ENCODE data around the gene GATA1.

DNA sequence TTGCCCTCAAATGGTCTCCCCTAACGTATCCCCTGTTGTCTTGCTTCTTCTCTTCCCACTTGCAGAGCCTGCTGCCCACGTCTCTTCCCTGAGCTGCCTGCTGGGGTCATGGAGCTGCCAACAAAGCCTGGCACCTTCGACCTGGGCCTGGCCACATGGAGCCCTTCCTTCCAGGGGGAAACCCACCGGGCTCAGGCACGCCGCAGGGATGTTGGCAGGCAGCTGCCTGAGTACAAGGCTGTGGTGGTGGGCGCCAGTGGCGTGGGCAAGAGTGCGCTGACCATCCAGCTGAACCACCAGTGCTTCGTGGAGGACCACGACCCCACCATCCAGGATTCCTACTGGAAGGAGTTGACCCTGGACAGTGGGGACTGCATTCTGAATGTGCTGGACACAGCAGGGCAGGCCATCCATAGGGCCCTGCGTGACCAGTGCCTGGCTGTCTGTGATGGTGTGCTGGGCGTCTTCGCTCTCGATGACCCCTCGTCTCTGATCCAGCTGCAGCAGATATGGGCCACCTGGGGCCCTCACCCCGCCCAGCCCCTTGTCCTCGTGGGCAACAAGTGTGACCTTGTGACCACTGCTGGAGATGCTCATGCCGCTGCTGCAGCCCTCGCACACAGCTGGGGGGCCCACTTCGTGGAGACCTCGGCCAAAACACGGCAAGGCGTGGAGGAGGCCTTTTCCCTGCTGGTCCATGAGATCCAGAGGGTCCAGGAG is 42.8 kb downstream of the GATA1 start:
- TF ChIP-seq POLR2A (IDR thresholded peaks at IDR 0.05): no peak
- TF ChIP-seq, protein P1, sequence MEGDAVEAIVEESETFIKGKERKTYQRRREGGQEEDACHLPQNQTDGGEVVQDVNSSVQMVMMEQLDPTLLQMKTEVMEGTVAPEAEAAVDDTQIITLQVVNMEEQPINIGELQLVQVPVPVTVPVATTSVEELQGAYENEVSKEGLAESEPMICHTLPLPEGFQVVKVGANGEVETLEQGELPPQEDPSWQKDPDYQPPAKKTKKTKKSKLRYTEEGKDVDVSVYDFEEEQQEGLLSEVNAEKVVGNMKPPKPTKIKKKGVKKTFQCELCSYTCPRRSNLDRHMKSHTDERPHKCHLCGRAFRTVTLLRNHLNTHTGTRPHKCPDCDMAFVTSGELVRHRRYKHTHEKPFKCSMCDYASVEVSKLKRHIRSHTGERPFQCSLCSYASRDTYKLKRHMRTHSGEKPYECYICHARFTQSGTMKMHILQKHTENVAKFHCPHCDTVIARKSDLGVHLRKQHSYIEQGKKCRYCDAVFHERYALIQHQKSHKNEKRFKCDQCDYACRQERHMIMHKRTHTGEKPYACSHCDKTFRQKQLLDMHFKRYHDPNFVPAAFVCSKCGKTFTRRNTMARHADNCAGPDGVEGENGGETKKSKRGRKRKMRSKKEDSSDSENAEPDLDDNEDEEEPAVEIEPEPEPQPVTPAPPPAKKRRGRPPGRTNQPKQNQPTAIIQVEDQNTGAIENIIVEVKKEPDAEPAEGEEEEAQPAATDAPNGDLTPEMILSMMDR (IDR thresholded peaks at IDR 0.05): no peak
